Left lobe of liver (tissue), 2 donors: ENCODE measurements around the gene KIF1A. TPM values are rescaled to one million over a fixed set of nuclear protein-coding genes. Genes with fewer than 3 reads are reported as not detected.
"Not testable (repeated sequence)": the region's sequence is repeated elsewhere in the genome, so short reads cannot be mapped to it uniquely, and the experiment has no call there.

Source experiments
- ATAC-seq: fragments of 200-7000 bp; cut with Tn5 transposase; one replicate; pipeline ENCODE4 v1.9.1; 2020; ENCODE audit warnings: mild to moderate bottlenecking, moderate library complexity
- DNase-seq: peaks from one replicate; pipeline ENCODE4 v3.0.0-alpha.2; 2020; ENCODE audit warnings: low spot score
- total RNA-seq: library from RNA; stranded (reverse); gene quantifications from one replicate; pipeline ENCODE4 v1.2.1, GENCODE V29; 2021
- donor health status: DM: no; HTN: no; CAD: no; lungs with moderate emphysema.
- donor health status: DM: no; HTN: yes; CAD: no.

Gene KIF1A
- total RNA-seq, 1 donor from 2014 or later: 1.1 TPM

DNA sequence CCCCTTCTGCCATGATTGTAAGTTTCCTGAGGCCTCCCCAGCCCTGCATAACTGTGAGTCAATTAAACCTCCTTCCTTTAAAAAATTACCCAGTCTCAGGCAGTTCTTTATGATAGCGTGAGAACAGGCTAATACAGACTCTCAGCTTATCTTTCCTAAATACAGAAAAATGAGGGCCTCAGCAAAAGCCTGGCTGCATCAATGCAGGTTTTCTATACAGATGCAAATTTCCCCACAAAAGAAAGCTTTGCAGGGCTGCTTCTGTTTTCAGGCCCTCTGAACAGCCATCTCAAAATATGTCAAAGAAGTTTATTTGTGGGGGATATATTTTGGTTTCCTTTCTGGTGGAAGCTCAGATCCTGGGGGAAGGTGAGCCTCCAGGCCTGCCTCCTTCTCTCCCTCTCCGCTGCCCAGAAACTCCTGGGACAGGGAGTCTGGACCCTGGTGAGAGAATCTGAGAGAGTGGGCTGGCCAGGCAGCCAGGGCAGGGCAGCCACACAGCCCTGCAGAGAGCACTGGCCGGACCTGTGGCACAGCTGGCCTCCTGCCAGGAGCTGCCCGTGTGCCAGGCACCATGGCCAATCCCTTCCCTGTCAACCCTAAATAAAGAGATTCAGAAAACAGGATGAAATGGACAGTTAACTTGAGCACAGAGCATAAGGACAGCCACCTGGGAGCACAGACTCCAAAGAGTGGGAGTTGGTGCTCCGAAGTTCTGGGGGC is 27.0 kb upstream of the KIF1A start:
- peak; percentile 73 for ATAC-seq

DNA sequence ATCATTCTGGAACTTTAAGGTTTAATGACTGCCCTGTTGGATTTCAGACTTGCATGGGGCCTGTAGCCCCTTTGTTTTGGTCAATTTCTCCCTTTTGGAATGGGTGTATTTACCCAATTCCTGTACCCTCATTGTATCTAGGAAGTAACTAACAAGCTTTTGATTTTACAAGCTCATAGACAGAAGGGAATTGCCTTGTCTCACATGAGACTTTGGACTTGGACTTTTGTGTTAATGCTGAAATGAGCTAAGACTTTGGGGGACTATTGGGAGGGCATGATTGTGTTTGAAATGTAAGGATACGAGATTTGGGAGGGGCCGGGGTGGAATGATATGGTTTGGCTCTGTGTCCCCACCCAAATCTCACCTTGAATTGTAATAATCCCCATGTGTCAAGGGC is 26.3 kb upstream of the KIF1A start:
- DNase-seq, ATAC-seq: not testable (repeated sequence)

More for the DNA sequence above, 27.0 kb upstream of the KIF1A start:
- DNase-seq: peak; percentile 81

DNA sequence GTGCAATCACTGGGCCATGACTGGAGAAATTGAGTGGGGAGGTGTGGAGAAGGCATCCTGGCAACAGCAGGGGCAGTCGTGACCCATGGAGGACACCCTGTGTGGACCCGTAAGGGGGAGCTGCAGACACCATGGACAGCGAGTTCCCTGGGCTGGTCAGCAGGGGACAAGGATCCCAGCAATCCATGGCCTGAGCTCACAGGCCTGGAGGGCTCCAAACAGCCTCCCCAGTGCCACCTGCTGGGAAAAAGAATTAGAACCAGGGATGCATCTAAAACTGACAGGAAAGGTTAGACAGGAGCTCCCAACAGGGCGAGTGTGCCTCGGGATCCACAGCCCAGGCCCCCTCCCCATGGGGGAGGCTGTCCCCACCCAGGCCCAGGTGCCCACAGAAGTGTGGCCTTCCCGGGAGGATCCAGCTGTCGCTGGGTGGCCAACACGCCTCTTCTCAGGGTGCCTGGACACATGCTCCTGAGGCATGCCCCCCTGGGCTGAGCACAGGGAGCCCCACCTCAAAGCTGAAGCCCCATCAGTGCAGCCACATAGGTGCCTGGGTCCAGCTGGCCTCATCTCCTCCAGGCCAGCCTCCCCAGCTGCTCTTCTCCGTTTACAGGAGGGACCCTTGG is 20.5 kb upstream of the KIF1A start:
- ATAC-seq: peak; percentile 89
- no peak for DNase-seq

DNA sequence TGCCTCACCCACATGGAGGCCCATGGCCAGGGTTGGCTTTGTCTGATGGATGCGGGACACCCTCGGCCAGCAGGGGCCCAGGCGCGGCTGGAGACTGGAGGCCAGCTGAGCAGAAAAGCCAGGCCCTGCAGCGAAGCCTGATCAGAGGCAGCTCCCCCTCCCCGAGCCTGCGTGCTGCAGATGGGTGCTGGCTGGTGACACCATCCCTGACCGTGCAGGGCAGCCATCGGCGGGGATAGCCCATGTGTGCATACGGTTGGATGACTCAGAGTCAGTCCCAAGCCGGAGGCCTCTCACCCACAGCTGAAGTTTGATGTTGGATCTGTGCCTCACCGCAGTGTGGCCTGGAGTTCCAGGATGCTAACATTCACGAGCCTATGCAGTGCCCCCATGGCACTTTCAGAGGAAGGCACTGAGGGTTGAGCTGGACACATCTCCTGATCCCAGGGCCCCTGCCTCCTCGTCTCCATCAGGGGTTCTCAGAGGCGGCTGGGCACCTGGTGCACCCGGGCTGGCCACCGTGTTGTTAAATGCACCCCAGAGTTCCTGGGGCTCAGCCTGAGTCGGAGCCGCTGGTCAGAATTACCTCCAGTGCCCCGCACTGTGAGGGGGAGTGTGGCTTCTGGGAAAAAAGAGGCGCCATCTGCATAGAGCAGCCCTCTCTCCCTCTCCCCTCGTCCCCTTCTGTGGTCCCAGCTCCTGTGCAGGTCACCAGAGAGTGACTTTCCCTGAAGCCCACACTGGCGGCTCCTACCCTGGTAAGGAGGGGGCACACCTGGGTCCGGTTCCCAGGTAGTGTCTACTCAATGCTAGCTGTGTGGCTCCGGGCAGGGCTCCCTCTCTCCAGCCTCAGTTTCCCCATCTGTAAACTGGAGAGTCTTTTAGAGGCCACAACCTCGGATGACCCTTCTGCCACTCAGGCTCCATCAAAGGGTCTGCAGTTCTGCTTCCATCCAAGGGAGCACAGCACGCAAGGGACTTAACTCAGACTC is 19.4 kb upstream of the KIF1A start:
- ATAC-seq (no peak), DNase-seq (no peak)

DNA sequence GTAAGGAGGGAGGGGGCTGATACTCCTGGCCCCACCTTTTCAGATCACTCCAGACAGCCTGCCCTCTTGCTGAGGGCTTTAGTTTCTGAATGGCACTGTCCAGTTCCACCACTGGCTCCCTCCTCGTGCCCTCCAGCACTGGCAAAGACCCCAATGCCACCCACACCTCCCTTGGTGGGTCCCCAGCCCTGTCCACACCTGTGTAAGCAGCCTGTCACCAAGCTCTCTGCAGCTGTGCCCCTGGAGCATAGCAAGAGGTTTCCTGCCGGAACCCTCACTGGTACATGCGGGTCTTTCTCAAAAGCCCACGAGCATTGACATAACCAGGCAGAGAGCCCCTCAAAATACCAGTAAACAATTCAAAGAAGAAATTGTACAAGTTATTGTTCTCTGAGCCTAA is 17.6 kb upstream of the KIF1A start:
- DNase-seq (no peak), ATAC-seq (no peak)

DNA sequence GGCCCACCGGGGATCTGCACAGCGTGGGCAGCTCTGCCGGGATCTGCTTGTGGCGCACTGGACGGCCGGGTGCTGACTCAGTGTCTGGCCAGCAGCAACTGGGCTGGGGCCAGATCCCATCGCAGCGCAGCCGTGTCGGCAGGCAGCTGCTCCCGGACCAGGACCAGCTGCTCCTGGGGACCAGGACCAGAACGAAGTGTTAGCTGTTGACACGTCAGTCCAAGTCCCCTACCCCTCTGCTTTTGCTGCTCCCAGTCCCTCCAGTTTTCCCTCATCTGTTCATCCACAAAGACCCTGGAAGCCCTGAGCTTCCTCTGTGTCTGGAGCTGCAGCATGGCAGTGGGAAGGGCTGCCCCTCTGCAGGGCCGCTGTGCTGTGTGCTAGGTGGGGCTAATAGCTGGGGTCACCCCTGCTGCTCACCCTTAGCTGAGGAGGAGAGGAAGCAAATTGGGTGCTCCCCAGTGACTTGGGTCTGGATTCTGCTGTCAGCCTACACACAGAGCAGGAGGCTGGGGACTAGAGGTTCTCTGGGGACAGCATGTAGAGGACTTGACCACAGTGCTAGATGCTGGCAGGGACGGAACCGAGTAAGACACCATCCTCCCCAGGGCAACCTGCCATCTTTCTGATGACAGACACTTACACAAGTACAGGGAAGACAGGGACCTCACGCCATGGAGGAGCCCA is 16.9 kb upstream of the KIF1A start:
- no peak for ATAC-seq

DNA sequence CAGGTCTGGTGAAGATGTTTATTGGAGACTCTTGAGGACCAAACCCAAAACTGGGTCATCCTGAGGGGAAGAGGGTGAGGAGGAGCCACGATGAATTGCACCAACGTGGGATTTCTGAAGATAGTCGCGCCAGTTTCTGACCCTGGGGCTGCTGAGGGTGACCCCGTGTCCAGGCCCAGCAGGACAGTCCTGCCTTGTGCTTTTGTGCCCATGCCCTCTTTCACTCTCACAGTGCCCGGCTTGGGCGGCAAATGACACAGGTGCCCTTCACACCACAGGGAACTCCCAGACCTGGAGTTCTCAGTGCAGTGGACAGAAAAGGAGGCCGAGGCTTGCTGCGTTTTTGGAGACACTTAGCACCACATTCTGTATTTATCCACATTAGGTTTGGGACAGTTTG is 15.5 kb upstream of the KIF1A start:
- ATAC-seq: no peak
- DNase-seq: no peak

More for the DNA sequence above, 16.9 kb upstream of the KIF1A start:
- DNase-seq: no peak

DNA sequence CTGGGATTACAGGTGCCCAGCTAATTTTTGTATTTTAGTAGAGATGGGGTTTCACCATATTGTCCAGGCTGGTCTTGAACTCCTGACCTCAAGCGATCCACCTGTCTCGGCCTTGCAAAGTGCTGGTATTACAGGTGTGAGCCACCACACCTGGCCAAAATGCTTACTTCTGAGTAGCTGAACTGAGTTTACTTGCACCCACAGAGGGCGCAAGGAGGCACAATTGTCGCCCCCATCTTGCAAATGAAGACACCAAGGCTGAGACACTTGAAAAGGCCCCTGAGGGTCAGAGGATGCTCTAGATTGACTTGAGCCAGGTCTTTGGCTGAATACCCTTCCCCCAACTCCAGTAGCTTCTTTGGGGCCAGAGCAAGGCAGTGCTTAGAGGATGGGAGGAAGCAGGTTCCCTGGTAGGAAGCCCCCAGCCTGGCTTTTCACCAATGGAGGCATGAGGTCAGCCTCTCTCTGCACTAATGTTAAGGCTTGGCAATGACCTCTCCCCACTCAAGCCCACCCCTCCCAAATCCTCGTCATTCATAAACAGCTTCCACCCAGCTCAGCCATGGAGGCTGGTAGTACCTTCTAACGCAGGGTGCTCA is 14.5 kb upstream of the KIF1A start:
- no peak for DNase-seq
- ATAC-seq: no peak

DNA sequence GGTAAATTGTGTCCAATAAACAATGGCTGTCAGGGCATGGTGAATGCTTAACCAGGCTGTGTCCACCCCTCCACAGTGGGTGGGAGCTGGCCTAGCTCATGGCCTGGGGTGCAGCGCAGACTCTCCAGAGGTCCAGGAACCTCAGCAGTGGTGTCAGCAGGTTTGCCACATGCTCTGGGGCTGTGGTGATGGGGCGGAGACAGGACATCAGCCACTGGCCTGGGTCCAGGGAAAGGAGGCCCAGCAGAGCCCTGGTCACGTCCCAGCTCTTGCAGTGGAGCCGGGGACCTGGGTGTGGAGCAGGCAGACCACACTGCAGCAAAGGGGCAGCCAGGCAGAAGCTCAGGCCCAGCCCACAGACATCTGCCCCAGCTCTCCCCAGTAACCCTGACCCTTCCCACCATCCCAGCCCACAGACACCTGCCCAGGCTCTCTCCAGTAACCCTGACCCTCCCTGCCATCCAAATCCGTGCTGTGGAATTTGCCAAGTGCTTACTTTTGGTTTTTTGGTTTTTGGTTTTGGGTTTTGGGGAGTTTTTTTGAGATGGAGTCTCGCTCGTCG is 13.8 kb upstream of the KIF1A start:
- ATAC-seq: peak; percentile 56

DNA sequence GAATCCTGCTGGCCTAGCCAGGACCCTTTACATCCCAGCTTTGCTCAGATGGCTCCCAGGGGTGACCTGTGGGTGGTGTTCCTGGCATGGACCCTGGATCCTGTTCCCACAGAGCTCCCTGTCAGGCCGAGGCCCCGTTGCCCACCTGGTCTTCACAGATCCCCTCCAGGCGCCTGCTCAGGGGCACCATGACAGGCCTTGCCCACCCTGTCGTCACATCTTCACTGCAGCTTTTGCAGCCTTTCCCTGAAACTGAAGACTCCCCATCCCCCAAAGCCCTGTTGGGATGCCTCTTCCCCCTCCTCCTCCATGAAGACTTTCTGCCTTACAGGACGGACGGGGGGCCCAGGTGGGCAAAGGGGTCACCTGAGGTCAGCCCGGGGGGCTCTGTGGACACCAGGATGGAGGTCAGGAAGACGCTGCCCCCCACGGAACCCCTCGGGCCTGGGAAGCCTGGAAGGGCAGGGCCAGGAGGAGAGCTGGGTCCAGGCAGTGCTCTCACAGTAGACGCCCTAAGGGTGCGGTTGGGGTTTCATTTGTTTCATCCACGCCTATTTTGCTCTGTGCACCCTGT is 13.0 kb upstream of the KIF1A start:
- DNase-seq (no peak), ATAC-seq (peak; percentile 7)

More for the DNA sequence above, 13.8 kb upstream of the KIF1A start:
- no peak for DNase-seq

DNA sequence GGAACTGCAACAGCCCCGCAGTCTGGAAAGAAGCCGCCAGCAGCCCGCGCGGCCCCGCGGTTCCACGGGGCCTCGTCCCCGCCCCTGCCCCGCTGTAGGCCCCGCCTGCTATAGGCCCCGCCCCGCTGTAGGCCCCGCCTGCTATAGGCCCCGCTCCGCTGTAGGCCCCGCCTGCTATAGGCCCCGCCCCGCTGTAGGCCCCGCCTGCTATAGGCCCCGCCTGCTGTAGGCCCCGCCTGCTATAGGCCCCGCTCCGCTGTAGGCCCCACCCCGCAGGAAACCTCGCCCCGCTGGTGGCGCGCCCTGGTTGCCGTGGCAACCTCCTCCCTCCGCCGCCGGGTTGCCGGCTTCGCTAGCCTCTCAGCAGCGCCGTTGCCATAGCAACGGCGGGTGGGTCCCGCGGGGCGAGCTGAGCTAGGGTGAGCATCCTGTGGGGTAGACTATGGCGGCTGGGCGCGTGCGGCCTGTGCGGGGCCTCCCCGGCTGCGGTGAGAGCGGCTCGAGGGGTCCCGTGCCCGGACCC is 12.2 kb upstream of the KIF1A start:
- ATAC-seq (peak; percentile 84), DNase-seq (peak; percentile 87)

DNA sequence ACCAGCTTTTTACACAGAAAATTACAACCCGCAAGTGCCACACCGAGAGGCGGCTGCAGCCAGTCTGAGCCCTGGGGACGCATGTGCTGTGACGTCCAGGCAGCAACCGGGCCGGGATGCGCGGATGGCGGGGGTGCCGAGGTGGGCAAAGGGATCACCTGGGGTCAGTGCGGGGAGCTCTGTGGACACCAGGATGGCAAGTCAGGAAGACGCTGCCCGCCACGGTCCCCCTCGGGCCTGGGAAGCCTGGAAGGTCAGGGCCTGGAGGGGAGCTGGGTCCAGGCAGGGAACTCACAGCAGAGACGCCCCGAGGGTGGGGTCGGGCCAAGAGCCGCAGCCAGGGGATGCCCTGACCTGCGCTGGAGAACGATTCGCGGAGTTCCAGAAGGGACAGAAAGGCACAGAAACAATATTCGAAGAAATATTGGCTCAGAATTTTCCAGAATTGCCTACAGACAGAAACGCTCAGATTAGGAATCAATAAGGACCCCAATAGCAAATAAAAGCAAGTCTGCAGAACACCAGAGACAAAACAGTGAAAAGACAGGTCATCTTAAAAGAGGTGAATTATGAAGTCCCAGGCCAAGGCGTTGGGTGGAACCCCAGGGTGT is 11.7 kb upstream of the KIF1A start:
- DNase-seq: no peak
- no peak for ATAC-seq

DNA sequence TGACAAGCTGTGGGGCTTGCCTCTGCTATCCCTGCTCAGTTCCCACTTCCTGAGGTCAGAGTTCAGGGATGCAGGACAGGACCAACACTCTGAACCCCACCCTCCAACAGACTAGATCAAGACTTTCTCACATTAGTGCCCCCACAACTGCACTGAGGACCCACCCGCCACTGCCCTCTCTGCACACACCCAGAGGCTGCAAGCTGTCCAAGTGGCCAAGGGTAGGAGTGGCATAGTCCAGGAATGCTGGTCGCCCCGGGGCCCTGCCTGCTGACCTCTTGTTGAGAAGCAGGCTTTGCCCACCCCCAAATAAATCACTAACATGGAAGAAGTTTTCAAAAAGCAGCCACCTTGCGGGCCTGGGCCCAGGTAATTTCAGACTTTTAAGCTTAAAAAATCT is 5.5 kb upstream of the KIF1A start:
- DNase-seq (no peak), ATAC-seq (no peak)

DNA sequence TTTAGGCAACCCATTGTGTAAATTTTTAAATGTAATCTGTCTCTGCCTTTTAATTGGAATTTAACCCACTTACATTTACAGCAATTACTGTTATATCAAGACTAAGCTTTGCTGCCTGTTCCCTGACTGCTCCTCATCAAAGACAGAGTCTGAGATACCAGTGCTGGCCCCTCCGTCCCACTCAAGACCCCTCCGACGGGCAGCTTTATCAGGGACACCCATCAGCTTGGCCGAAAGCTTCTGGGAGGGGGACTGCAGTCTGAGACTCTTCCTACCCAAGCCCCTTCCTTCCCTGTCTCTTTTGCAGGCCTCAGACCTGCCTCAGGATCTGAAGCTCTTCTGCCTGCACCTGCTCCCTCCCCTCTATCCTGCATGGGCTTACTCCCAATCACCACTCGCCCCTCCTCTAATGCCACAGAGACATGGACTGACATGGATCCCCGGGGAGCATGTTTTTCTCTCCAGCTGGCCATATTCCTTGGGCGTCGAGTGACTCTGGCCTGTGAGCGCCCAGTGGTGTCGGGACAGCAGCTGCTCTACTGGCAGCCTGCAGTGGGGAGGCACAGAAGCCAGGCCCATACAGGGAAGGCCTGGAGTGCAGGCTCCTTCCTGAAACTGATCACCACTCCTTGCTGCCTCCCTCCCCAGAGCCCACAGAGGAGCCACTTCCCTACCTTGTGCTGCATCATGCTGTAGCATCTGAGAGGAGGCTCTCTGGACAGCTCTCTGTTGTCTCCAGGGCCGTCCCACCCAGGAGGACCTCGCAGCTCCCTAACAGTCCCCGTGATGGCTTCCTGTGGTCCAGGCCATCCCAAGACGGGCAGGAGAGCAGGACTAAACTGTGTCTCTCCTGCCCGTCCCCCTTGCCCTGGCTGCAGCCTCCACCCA is 3.7 kb upstream of the KIF1A start:
- DNase-seq: no peak
- ATAC-seq: no peak

DNA sequence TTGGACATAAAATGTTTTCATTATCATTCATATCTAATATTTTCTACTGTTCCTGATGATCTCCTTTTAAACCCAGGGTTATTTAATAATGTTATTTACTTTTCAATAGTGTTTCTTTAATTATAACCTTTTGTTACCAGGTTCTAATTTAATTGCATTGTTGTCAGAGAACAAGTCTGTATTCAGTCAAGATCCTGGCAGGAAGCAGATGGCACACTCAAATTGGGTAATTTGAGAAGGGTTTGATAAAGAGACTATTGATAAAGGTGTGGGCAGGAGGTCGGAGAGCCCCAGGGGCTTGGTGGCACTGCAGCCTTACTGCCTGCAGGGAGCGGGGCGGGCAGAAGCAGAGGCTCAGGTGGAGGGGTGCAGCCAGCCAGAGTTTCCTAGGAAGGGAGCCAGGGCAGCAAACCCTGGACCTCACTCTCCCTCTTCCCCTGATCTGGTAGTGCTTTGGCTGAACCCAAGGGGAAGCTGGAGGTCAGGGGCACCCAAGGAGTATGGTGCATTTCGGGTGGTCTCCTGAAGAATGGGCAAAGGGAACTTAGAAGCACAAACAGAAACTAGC is 2.3 kb upstream of the KIF1A start:
- ATAC-seq: no peak
- no peak for DNase-seq

DNA sequence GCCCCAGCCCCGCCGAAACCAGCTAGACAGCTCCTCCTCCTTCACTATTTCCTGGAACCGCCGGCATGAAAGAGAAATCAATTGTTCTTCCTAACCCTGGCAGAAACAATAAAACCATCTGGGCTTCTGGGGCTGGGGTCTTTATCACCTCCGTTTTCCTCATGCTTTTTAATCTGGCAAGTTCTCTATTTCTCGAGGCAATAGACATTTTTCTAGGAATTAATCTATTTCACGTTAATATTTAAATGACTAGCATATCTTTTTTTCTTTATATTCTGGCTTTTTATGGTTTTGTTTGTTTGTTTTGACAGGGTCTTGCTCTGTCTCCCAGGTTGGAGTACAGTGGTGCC is 1.4 kb upstream of the KIF1A start:
- DNase-seq: no peak
- ATAC-seq: no peak

DNA sequence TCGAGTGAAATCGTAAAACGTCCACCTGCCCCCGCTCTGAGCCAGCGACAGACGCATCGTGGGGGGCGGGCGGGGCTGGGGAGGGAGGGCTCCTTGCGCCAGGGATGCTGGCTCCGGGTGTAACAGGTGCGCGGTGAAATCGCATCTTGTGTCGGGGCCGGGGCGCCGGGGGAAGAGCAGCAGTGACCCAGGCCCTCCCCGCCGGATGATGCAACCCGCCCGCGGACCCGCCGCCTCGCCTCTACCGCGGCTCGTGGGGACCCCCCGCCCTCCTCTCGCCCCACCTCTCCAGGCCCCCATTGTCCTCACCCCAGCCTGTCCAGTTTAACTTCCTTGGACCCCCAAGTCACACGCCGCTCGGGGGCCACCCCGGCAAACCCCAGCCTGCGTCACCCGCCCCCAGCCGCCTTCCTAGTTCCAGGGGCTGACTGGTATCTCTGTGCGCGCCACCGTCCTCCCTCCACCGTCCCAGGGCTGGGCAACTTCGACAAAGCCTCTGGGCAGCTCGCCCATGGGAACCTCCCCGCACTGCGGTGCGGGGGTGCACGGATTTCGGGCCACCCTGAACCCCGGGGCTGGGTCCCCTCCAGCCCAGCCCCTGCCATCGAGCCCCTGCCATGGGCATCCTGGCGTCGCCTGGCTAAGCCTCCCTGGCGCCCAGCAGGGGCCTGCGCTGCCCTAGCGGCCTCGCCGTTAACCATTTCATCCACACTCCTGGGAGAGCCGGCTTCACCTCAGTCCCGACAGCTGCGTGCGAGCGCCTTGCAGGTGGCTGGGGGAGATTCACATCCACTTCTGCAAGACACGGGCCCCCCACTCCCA is 799 bp upstream of the KIF1A start:
- ATAC-seq (peak; percentile 40), DNase-seq (no peak)
